ENCODE data around the gene EIF2A. TPM values are rescaled to one million over a fixed set of nuclear protein-coding genes. Genes with fewer than 3 reads are reported as not detected.

EIF2A gene
- total RNA-seq, 4 donors from 2014 or later = 142 to 195 (median 168) TPM

GRCh38 chr3:150531775-150532174 is 14.8 kb upstream of the EIF2A start:
- no peak for TF ChIP-seq CTCF (IDR thresholded peaks at IDR 0.05; ENCODE audit: low read depth)

GRCh38 chr3:150535204-150535603 is 11.4 kb upstream of the EIF2A start:
- no peak for TF ChIP-seq CTCF (IDR thresholded peaks at IDR 0.05; ENCODE audit: low read depth)

- no peak for TF ChIP-seq CTCF (IDR thresholded peaks at IDR 0.05; ENCODE audit: low read depth)
Measured at GRCh38 chr3:150538324-150539208, 8.0 kb upstream of the EIF2A start.

DNA sequence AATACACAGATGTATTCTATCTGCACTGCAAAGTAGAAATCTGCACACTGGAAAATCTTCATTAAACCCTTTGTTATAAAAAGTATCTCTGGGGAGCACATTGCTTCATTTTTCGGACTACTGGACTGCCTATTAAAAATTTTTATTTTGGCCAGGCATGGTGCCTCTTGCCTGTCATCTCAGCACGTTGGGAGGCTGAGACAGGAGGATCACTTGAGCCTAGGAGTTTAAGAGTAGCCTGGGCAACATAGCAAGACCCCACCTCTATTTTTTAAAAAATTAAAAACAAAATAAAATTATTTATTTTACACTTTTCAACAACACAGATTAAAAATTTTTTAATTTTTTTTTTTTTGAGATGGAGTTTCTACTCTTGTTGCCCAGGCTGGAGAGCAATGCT is 6.3 kb upstream of the EIF2A start:
- no peak for TF ChIP-seq CTCF (IDR thresholded peaks at IDR 0.05; ENCODE audit: low read depth)

- TF ChIP-seq CTCF (IDR thresholded peaks at IDR 0.05; ENCODE audit: low read depth) = no peak
Measured at GRCh38 chr3:150540991-150541390, 5.6 kb upstream of the EIF2A start.

DNA sequence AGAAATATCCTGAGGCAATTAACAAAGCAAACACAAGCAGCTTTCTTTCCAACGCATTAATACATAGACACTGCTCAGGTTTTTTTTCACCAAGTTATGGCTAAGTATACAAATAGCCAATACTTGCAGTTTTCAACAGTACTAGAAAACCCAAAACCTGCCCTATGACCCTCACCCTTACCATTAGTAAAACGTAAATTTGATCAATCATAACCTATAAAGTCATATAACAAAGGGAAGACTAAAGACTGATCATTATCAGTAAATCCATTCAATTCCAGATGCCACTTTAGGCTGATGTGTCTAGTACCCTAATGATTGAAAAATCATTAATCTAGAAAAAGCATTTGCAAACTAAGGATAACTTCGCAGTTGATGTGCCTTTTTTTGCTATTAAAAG is 3.5 kb upstream of the EIF2A start:
- no peak for TF ChIP-seq CTCF (IDR thresholded peaks at IDR 0.05; ENCODE audit: low read depth)

- no peak for TF ChIP-seq CTCF (IDR thresholded peaks at IDR 0.05; ENCODE audit: low read depth)
Measured at GRCh38 chr3:150543531-150543930, 3.1 kb upstream of the EIF2A start.

All from subcutaneous adipose tissue (tissue), 4 donors.